ENCODE data around the gene AKNA. TPM values are rescaled to one million over a fixed set of nuclear protein-coding genes. Genes with fewer than 3 reads are reported as not detected.

AKNA gene
- polyA plus RNA-seq, 1 donor from 2014 or later, result 1.2 TPM

- no peaks in the 10 kb centered on the region for H3K27me3 ChIP-seq (ENCODE audit: insufficient read depth, low read depth, low read length)
- H2AFZ ChIP-seq (ENCODE audit: low read depth, low read length), result no peak overlapping the region
- H4K20me1 ChIP-seq (ENCODE audit: insufficient read depth), result no peaks in the 10 kb centered on the region
- H3K79me2 ChIP-seq (replicated peaks; ENCODE audit: insufficient read depth, low read length), result no peaks in the 10 kb centered on the region
- no peaks in the 10 kb centered on the region for H3K9me3 ChIP-seq (ENCODE audit: low read length)
- H3F3A ChIP-seq (ENCODE audit: insufficient read depth, low read length, poor library complexity, severe bottlenecking), result no peaks in the 10 kb centered on the region
- TF ChIP-seq EP300 (conservative IDR thresholded peaks at IDR 0.05; ENCODE audit: poor library complexity, severe bottlenecking) (no peak), TAF1 (IDR thresholded peaks at IDR 0.05; ENCODE audit: low read depth) (no peak), POLR2AphosphoS5 (IDR thresholded peaks at IDR 0.05) (no peak), SMC3 (conservative IDR thresholded peaks at IDR 0.05; ENCODE audit: poor library complexity) (no peak), RAD21 (conservative IDR thresholded peaks at IDR 0.05) (no peak), CTCF (IDR thresholded peaks at IDR 0.05; ENCODE audit: poor library complexity, severe bottlenecking) (no peak), MXI1 (conservative IDR thresholded peaks at IDR 0.05; ENCODE audit: poor library complexity, severe bottlenecking) (no peak), REST (IDR thresholded peaks at IDR 0.05; ENCODE audit: borderline replicate concordance) (no peak), EZH2 (IDR thresholded peaks at IDR 0.05; ENCODE audit: borderline replicate concordance, insufficient read depth, low read length, poor library complexity, severe bottlenecking) (no peak)
- no peak overlapping the region for H3K9ac ChIP-seq (ENCODE audit: low read length)
- H3K27ac ChIP-seq (ENCODE audit: low read length), result no peak overlapping the region
- H3K9me2 ChIP-seq (ENCODE audit: insufficient read depth, low read length), result no peaks in the 10 kb centered on the region
- no peaks in the 10 kb centered on the region for H3K36me3 ChIP-seq (ENCODE audit: insufficient read depth, low read length)
- H3K4me2 ChIP-seq (ENCODE audit: low read length), result no peak overlapping the region
- no peak overlapping the region for H3K4me3 ChIP-seq (ENCODE audit: low read length)
Observed at GRCh38 chr9:114357360-114357759, 30.4 kb downstream of the AKNA start.

GRCh38 chr9:114356792-114357191 lies 31.0 kb downstream of the AKNA start:
- H3K79me2 ChIP-seq (replicated peaks; ENCODE audit: insufficient read depth, low read length), result no peaks in the 10 kb centered on the region
- no peak overlapping the region for H3K9ac ChIP-seq (ENCODE audit: low read length)
- no peaks in the 10 kb centered on the region for H3K9me2 ChIP-seq (ENCODE audit: insufficient read depth, low read length)
- no peak overlapping the region for H3K4me2 ChIP-seq (ENCODE audit: low read length)
- no peak overlapping the region for H3K4me3 ChIP-seq (ENCODE audit: low read length)
- no peaks in the 10 kb centered on the region for H3K27me3 ChIP-seq (ENCODE audit: insufficient read depth, low read depth, low read length)
- no peaks in the 10 kb centered on the region for H3K36me3 ChIP-seq (ENCODE audit: insufficient read depth, low read length)
- H3K27ac ChIP-seq (ENCODE audit: low read length), result no peak overlapping the region
- H3K9me3 ChIP-seq (ENCODE audit: low read length), result no peaks in the 10 kb centered on the region
- H4K20me1 ChIP-seq (ENCODE audit: insufficient read depth), result no peaks in the 10 kb centered on the region
- no peak overlapping the region for H2AFZ ChIP-seq (ENCODE audit: low read depth, low read length)
- H3F3A ChIP-seq (ENCODE audit: insufficient read depth, low read length, poor library complexity, severe bottlenecking), result no peaks in the 10 kb centered on the region
- no peak for TF ChIP-seq SMC3 (conservative IDR thresholded peaks at IDR 0.05; ENCODE audit: poor library complexity)
- no peak for TF ChIP-seq EP300 (conservative IDR thresholded peaks at IDR 0.05; ENCODE audit: poor library complexity, severe bottlenecking)
- TF ChIP-seq MXI1 (conservative IDR thresholded peaks at IDR 0.05; ENCODE audit: poor library complexity, severe bottlenecking), result no peak
- TF ChIP-seq EZH2 (IDR thresholded peaks at IDR 0.05; ENCODE audit: borderline replicate concordance, insufficient read depth, low read length, poor library complexity, severe bottlenecking), result no peak
- no peak for TF ChIP-seq REST (IDR thresholded peaks at IDR 0.05; ENCODE audit: borderline replicate concordance)
- no peak for TF ChIP-seq POLR2AphosphoS5 (IDR thresholded peaks at IDR 0.05)
